Hepatocyte (in vitro differentiated cells): ENCODE measurements around the gene NOTCH4. TPM values are rescaled to one million over a fixed set of nuclear protein-coding genes. Genes with fewer than 3 reads are reported as not detected.

ENCODE experiments used
- DNase-seq: peaks from one replicate; pipeline ENCODE4 v3.0.0-alpha.2; 2016; ENCODE audit warnings: low spot score
- H2AFZ ChIP-seq: fragments of 200-600 bp; sonication (generic); 2 replicates; pipeline ENCODE4 v1.6.0; 2016; ENCODE audit warnings: antibody characterized with exemption, mild to moderate bottlenecking
- H3K27ac ChIP-seq: fragments of 200-600 bp; sonication (generic); 2 replicates; pipeline ENCODE4 v1.5.1; 2016; ENCODE audit warnings: mild to moderate bottlenecking
- H3K27me3 ChIP-seq: fragments of 200-600 bp; sonication (generic); 2 replicates; pipeline ENCODE4 v1.6.1; 2016
- H3K36me3 ChIP-seq: fragments of 200-600 bp; sonication (generic); replicated peaks from 2 replicates; pipeline ENCODE4 v1.5.1; 2016; ENCODE audit warnings: low read depth; ENCODE audit not compliant: insufficient read depth
- H3K4me1 ChIP-seq: fragments of 200-600 bp; sonication (generic); 2 replicates; pipeline ENCODE4 v1.5.1; 2016; ENCODE audit warnings: mild to moderate bottlenecking, moderate library complexity; ENCODE audit not compliant: insufficient read depth
- H3K4me2 ChIP-seq: fragments of 200-600 bp; sonication (generic); 2 replicates; pipeline ENCODE4 v1.6.0; 2016
- H3K4me3 ChIP-seq: fragments of 200-600 bp; sonication (generic); 2 replicates; pipeline ENCODE4 v1.5.1; 2016; ENCODE audit warnings: mild to moderate bottlenecking
- H3K79me2 ChIP-seq: fragments of 200-600 bp; sonication (generic); 2 replicates; pipeline ENCODE4 v1.6.0; 2017; ENCODE audit warnings: mild to moderate bottlenecking
- H3K9me2 ChIP-seq: fragments of 200-600 bp; sonication (generic); replicated peaks from 2 replicates; pipeline ENCODE4 v1.6.0; 2017; ENCODE audit warnings: mild to moderate bottlenecking; ENCODE audit not compliant: insufficient read depth
- H3K9me3 ChIP-seq: fragments of 200-600 bp; sonication (generic); 2 replicates; pipeline ENCODE4 v1.5.1; 2016; ENCODE audit warnings: low read depth, mild to moderate bottlenecking
- H4K20me1 ChIP-seq: fragments of 200-600 bp; sonication (generic); 2 replicates; pipeline ENCODE4 v1.6.0; 2016; ENCODE audit warnings: mild to moderate bottlenecking; ENCODE audit not compliant: insufficient read depth, poor library complexity, severe bottlenecking
- EZH2 ChIP-seq: fragments of 200-600 bp; sonication (generic); IDR thresholded peaks from 2 replicates; pipeline ENCODE4 v1.6.1; 2016; ENCODE audit warnings: antibody characterized with exemption, mild to moderate bottlenecking, borderline replicate concordance
- EZH2phosphoT487 ChIP-seq: fragments of 200-600 bp; sonication (generic); IDR thresholded peaks from one replicate; pipeline ENCODE4 v1.6.1; 2018; ENCODE audit warnings: antibody characterized with exemption, mild to moderate bottlenecking, low read depth, moderate library complexity; ENCODE audit not compliant: unreplicated experiment, severe bottlenecking
- WGBS: methylation state at CpG from one replicate; pipeline ENCODE4 v1.1.6; 2016; ENCODE audit warnings: low lambda C conversion rate; ENCODE audit errors: missing lambda C conversion rate; 5-methylcytosine and 5-hydroxymethylcytosine counted together
- polyA plus RNA-seq: library from polyadenylated mRNA; unstranded; fragments of >200 nt; fragmentation: Nextera tagmentation; extraction: Ambion mirVana; gene quantifications from 2 replicates; pipeline ENCODE4 v1.2.1, GENCODE V29; 2016
- total RNA-seq: library from RNA; depleted of rRNA; stranded (reverse); fragments of >200 nt; gene quantifications from 2 replicates; pipeline ENCODE4 v1.2.3, GENCODE V29; 2014
- TF ChIP-seq, protein P1 (sequence below): fragments of 200-600 bp; sonication (generic); IDR thresholded peaks from 2 replicates; pipeline ENCODE4 v1.5.1; 2016; ENCODE audit warnings: antibody characterized with exemption, mild to moderate bottlenecking; ENCODE audit not compliant: poor library complexity

Gene NOTCH4
- total and polyA plus RNA-seq, 2 experiments from 2014 or later = 2.7 to 3.6 TPM

DNA sequence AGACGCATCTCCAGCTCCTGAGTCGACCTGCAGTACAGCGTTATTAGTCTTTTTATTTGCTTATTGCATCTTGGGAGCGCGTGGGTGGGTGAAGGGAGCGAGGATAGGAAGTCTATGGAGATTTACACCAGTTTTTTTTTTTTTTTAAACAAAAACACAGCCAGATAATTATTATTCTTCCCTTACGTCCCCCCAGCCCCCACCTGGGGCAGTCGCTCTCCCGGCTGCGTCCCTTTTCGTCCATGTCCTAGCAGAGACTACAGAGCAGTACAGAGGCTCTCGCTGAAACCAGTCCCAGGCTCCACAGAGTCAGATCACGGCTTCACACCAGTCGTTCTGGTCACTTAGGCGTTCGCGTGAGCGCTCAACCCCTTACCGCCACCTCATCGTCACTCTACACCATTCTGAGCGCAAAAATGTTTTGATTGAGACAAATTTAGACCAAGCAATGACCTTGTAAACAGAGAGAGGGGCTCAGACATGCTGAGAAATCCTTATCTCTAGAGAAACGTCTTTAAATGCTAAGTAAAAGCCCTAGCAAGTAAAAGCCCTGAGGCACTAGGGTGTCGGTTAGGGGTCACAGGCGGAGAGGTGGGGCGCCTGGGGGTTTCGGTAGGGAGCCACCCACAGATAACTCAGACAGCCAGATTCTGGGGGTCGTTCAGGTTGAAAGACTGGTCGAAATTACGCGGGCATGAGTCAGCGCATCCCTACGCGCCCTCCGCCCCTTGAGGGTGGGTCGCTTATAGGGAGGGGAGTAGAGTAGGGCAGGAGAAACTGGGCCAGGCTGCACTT is 70.9 kb downstream of the NOTCH4 start:
- peak overlapping the region; percentile 96 for H3K27ac ChIP-seq
- no peaks in the 10 kb centered on the region for H4K20me1 ChIP-seq
- H3K79me2 ChIP-seq = peaks cover 24% of the 10 kb centered on the region
- H3K9me2 ChIP-seq = no peaks in the 10 kb centered on the region
- H2AFZ ChIP-seq = peak overlapping the region; percentile 59
- peaks cover 1% of the 10 kb centered on the region for H3K36me3 ChIP-seq
- 6% methylated on average over 35 of the region's 35 CpGs for WGBS
- peaks cover 22% of the 10 kb centered on the region for H3K4me1 ChIP-seq
- TF ChIP-seq EZH2 (no peak), EZH2phosphoT487 (no peak)
- TF ChIP-seq, protein P1, sequence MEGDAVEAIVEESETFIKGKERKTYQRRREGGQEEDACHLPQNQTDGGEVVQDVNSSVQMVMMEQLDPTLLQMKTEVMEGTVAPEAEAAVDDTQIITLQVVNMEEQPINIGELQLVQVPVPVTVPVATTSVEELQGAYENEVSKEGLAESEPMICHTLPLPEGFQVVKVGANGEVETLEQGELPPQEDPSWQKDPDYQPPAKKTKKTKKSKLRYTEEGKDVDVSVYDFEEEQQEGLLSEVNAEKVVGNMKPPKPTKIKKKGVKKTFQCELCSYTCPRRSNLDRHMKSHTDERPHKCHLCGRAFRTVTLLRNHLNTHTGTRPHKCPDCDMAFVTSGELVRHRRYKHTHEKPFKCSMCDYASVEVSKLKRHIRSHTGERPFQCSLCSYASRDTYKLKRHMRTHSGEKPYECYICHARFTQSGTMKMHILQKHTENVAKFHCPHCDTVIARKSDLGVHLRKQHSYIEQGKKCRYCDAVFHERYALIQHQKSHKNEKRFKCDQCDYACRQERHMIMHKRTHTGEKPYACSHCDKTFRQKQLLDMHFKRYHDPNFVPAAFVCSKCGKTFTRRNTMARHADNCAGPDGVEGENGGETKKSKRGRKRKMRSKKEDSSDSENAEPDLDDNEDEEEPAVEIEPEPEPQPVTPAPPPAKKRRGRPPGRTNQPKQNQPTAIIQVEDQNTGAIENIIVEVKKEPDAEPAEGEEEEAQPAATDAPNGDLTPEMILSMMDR = no peak
- no peaks in the 10 kb centered on the region for H3K9me3 ChIP-seq
- H3K4me2 ChIP-seq = peak overlapping the region; percentile 87
- peak; percentile 68 for DNase-seq
- H3K4me3 ChIP-seq = peak overlapping the region; percentile 72
- peaks cover 26% of the 10 kb centered on the region for H3K27me3 ChIP-seq

DNA sequence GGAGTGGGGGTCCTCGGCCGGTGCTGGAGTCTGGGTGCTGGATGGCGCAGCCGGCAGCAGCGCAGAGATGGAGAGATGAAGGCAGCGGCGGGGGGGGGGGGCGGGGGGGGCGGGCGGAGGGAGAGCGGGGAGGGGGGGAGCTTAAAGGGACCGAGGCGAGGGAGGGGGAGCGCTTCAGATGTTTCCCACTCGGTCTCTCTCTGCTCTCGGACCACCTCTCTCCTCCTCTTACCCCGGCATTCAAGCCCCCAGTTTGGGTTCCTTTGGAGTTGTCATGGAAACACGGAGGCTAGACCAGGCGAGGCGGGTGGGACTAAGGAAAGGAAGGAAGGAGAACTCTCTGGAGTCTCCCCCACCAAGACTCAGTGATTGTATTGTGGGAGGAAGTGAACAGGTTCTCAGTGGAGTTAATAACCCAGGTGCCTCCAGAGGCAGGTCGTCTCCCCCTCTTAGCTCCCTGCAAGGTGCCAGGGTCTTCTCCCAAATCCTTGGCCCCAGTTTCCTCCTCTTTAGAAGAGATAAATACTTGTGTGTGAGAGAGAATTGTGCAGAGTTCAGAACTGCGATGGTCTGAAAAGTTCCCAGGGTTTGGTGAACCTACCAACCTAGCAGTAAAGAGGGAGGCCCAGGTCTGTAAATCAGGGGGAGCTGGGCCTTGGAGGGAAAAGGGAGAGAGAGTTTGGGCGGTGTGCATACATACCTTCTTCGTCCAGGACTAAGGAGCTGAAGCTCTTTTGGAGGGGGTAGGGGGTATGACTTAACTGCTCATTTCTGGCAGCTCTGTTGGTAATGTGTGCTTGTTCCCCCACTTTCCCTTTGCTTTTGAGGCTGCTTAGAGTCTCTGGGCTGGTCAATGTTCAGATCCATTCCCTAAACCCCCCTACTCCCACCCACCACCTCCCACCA is 71.8 kb downstream of the NOTCH4 start, which contains the start of gene PRRT1:
PRRT1 (minus strand) TSS at position 77 of the 906 bp plus-strand sequence. CDS start 112 bp downstream, outside the sequence.
- H3K27me3 ChIP-seq = peaks cover 26% of the 10 kb centered on the region
- peak within 1 kb of the TSS; percentile 72 for H3K4me3 ChIP-seq
- H4K20me1 ChIP-seq = no peaks in the 10 kb centered on the region
- no peaks in the 10 kb centered on the region for H3K9me2 ChIP-seq
- H3K4me1 ChIP-seq = peaks cover 22% of the 10 kb centered on the region
- no peaks in the 10 kb centered on the region for H3K36me3 ChIP-seq
- H2AFZ ChIP-seq = peak within 1 kb of the TSS; percentile 59
- H3K9me3 ChIP-seq = no peaks in the 10 kb centered on the region
- peaks cover 24% of the 10 kb centered on the region for H3K79me2 ChIP-seq
- peak within 1 kb of the TSS; percentile 87 for H3K4me2 ChIP-seq
- TF ChIP-seq EZH2 (no peak), EZH2phosphoT487 (no peak)
- TF ChIP-seq, protein P1 = no peak
- DNase-seq = no peak
- H3K27ac ChIP-seq = peak within 1 kb of the TSS; percentile 96
- 33% methylated on average over 8 of the region's 24 CpGs for WGBS

DNA sequence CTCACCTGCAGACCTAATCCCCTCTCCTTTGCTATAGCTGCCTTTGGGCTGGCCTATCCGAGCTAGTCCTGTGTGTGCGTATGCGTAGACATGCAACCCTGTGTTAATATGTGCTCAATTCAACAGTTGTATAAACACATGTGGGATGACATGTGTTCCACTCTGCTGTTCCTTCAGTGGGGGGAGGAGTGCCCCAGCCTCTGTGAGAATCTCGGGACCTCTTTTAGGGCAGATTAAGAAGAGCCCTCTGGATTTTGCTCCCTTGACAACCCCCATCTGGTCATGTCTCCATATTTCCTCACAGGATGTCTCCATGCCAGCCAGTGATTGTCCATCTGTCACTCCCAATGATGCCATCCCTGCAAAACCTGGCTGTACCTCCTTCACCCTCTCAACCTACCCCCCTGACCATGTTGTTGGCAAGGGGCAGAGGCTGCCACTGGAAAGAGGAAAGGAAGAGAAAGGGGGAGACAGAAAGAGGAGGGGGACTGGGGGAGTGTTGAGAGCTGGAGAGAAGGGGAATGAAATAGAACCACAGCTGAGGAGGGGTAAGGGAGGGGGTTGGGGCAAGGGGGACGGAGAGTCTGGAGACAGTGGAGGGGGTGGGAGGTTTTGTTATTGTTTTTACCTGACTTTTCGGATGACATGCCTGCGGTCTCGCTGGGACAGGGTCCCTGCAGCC is 72.5 kb downstream of the NOTCH4 start:
- Histone ChIP-seq H3K36me3 (no peaks in the 10 kb centered on the region), H4K20me1 (no peaks in the 10 kb centered on the region), H3K27me3 (peaks cover 26% of the 10 kb centered on the region), H3K4me2 (peak overlapping the region; percentile 87), H2AFZ (no peak overlapping the region), H3K4me3 (no peak overlapping the region), H3K4me1 (peaks cover 22% of the 10 kb centered on the region), H3K79me2 (peaks cover 17% of the 10 kb centered on the region), H3K27ac (no peak overlapping the region), H3K9me3 (no peaks in the 10 kb centered on the region), H3K9me2 (no peaks in the 10 kb centered on the region)
- DNase-seq = no peak
- WGBS = 63% methylated on average over 4 of the region's 8 CpGs
- no peak for TF ChIP-seq EZH2
- TF ChIP-seq, protein P1 = no peak
- no peak for TF ChIP-seq EZH2phosphoT487
